HEK293T (cell line): ENCODE data around the gene MID1.

Experiments used
- CTCF ChIA-PET: fragments of 350-600 bp; formaldehyde crosslinking; extraction: SDS; loops from one replicate; lab custom pipeline; 2021; ENCODE audit warnings: antibody characterized with exemption, inconsistent platforms; lab: Yijun Ruan, JAX
- POLR2A ChIA-PET: fragments of 350-600 bp; formaldehyde crosslinking; extraction: SDS; loops from one replicate; lab custom pipeline; 2020; ENCODE audit warnings: antibody characterized with exemption, inconsistent platforms; lab: Yijun Ruan, JAX
- DNase-seq: peaks from one replicate; pipeline ENCODE4 v3.0.0; 2012; ENCODE audit warnings: mixed read lengths; ENCODE audit errors: extremely low spot score
- ARNT ChIP-seq: fragments of 450-650 bp; IDR thresholded peaks from 2 replicates; pipeline ENCODE4 v1.6.1; 2017; ENCODE audit warnings: mild to moderate bottlenecking
- BHLHE40 ChIP-seq: fragments of 450-650 bp; IDR thresholded peaks from 2 replicates; pipeline ENCODE4 v1.6.1; 2016; ENCODE audit warnings: mild to moderate bottlenecking, moderate library complexity, borderline replicate concordance
- CTBP1 ChIP-seq: fragments of 450-650 bp; IDR thresholded peaks from 2 replicates; pipeline ENCODE4 v1.6.1; 2016; ENCODE audit warnings: borderline replicate concordance
- ELF4 ChIP-seq: fragments of 450-650 bp; IDR thresholded peaks from 2 replicates; pipeline ENCODE4 v1.6.1; 2017; ENCODE audit warnings: antibody characterized with exemption
- FOXA1 ChIP-seq: fragments of 450-650 bp; IDR thresholded peaks from 2 replicates; pipeline ENCODE4 v1.6.1; 2016; ENCODE audit warnings: mild to moderate bottlenecking
- FOXK2 ChIP-seq: fragments of 450-650 bp; IDR thresholded peaks from 2 replicates; pipeline ENCODE4 v1.6.1; 2016; ENCODE audit warnings: mild to moderate bottlenecking
- FOXM1 ChIP-seq: fragments of 450-650 bp; IDR thresholded peaks from 2 replicates; pipeline ENCODE4 v1.6.1; 2017; ENCODE audit warnings: mild to moderate bottlenecking, borderline replicate concordance
- HDGF ChIP-seq: fragments of 450-650 bp; IDR thresholded peaks from 2 replicates; pipeline ENCODE4 v1.6.1; 2017; ENCODE audit warnings: antibody characterized with exemption, borderline replicate concordance
- L3MBTL2 ChIP-seq: fragments of 450-650 bp; conservative IDR thresholded peaks from 2 replicates; pipeline ENCODE4 v1.6.1; 2016; ENCODE audit warnings: mild to moderate bottlenecking
- LEF1 ChIP-seq: fragments of 450-650 bp; IDR thresholded peaks from 2 replicates; pipeline ENCODE4 v1.6.1; 2017; ENCODE audit warnings: mild to moderate bottlenecking, borderline replicate concordance
- NFRKB ChIP-seq: fragments of 450-650 bp; IDR thresholded peaks from 2 replicates; pipeline ENCODE4 v1.6.1; 2016; ENCODE audit warnings: mild to moderate bottlenecking, moderate library complexity
- PKNOX1 ChIP-seq: fragments of 450-650 bp; IDR thresholded peaks from 2 replicates; pipeline ENCODE4 v1.6.1; 2016
- SP1 ChIP-seq: fragments of 450-650 bp; IDR thresholded peaks from 2 replicates; pipeline ENCODE4 v1.6.1; 2017
- SUZ12 ChIP-seq: fragments of 450-650 bp; IDR thresholded peaks from 2 replicates; pipeline ENCODE4 v1.6.1; 2016; ENCODE audit warnings: mild to moderate bottlenecking
- TARDBP ChIP-seq: fragments of 450-650 bp; IDR thresholded peaks from 2 replicates; pipeline ENCODE4 v1.6.1; 2016
- ZNF384 ChIP-seq: fragments of 450-650 bp; IDR thresholded peaks from 2 replicates; pipeline ENCODE4 v1.6.1; 2016

Gene MID1

GRCh38 chrX:10484683-10485247 lies 135.6 kb downstream of the MID1 start:
- POLR2A ChIA-PET = no interaction called here
- CTCF ChIA-PET = no interaction called here
- TF ChIP-seq SUZ12 = no peak
- TF ChIP-seq FOXA1 = no peak
- DNase-seq = no peak

GRCh38 chrX:10483191-10483831 lies 137.1 kb downstream of the MID1 start:
- ChIA-PET POLR2A (no interaction called here), CTCF (no interaction called here)
- DNase-seq = no peak
- TF ChIP-seq TARDBP (no peak), ARNT (no peak), SUZ12 (no peak), CTBP1 (no peak), FOXK2 (no peak), LEF1 (no peak), SP1 (no peak), PKNOX1 (no peak)

GRCh38 chrX:10482708-10483107 lies 137.7 kb downstream of the MID1 start:
- CTCF ChIA-PET = no interaction called here
- no peak for TF ChIP-seq SUZ12
- no peak for TF ChIP-seq SP1
- no peak for TF ChIP-seq FOXM1
- no peak for TF ChIP-seq LEF1
- TF ChIP-seq ELF4 = no peak
- no peak for TF ChIP-seq BHLHE40
- TF ChIP-seq PKNOX1 = no peak
- TF ChIP-seq FOXA1 = no peak
- no peak for TF ChIP-seq NFRKB
- TF ChIP-seq CTBP1 = no peak
- TF ChIP-seq ARNT = no peak
- no peak for DNase-seq
- POLR2A ChIA-PET = no interaction called here

GRCh38 chrX:10482261-10482660 lies 138.1 kb downstream of the MID1 start:
- no peak for DNase-seq
- TF ChIP-seq ARNT (no peak), FOXK2 (no peak), CTBP1 (no peak), SUZ12 (no peak), SP1 (no peak), ZNF384 (no peak), LEF1 (no peak), FOXM1 (no peak), HDGF (no peak), PKNOX1 (no peak), BHLHE40 (no peak)
- ChIA-PET POLR2A (no interaction called here), CTCF (no interaction called here)

GRCh38 chrX:10480861-10481260 lies 139.5 kb downstream of the MID1 start:
- ChIA-PET CTCF (no interaction called here), POLR2A (no interaction called here)
- no peak for DNase-seq
- no peak for TF ChIP-seq HDGF
- TF ChIP-seq PKNOX1 = no peak
- no peak for TF ChIP-seq TARDBP
- TF ChIP-seq FOXA1 = no peak
- no peak for TF ChIP-seq ARNT
- TF ChIP-seq ZNF384 = no peak
- no peak for TF ChIP-seq LEF1
- TF ChIP-seq NFRKB = no peak
- no peak for TF ChIP-seq SP1
- TF ChIP-seq FOXK2 = no peak
- TF ChIP-seq L3MBTL2 = no peak
- TF ChIP-seq FOXM1 = no peak
- no peak for TF ChIP-seq CTBP1
- TF ChIP-seq BHLHE40 = no peak
- TF ChIP-seq ELF4 = no peak
- no peak for TF ChIP-seq SUZ12

GRCh38 chrX:10479508-10479907 lies 140.9 kb downstream of the MID1 start:
- DNase-seq = no peak
- TF ChIP-seq TARDBP (no peak), ELF4 (no peak), SP1 (no peak), L3MBTL2 (no peak), NFRKB (no peak), FOXK2 (no peak)
- ChIA-PET CTCF (no interaction called here), POLR2A (no interaction called here)
